Left hindlimb (tissue), 1 donor: ENCODE results near the gene TCFL5.

Experiments
- DNase-seq: peaks from one replicate; pipeline ENCODE4 v3.0.0-alpha.2; 2018

TCFL5 gene

DNA sequence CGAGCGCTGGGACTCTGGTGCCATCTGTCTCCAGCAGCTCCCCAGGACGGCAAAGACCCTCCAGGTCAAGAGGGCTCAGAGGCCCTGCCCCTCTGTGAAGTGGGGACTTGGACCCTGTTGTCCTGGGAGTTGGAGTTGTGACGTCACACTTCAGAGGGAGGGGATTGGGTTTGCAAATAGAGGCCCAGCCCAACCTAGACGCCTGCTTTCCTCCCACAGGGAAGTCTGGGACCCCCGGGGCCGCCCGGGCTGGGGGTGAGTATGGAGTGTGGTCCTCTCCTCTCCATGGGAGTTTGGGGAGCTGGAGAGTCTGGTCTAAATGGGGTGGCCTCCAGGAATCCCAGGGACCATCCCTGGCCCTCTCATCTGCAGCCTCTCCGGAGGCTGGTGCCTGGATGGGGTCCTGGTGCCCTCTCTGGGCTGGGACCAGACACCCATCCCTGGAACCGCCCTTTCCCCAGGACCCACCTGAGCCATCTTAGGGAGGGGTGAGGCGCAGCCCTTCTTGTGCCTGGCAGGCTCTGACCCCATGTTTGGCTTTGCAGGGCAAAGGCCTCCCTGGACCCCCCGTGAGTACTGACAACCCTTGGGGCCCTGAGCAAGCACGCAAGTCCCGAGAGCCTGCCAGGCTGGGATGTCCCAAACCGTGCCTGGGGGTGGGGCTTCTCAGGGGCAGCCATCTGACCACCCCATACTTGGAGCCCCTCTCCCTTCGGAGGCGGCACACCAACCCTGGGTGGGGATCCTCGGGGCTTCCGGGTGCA lies 40.5 kb downstream of the TCFL5 start:
- no peak for DNase-seq

GRCh38 chr20:62820208-62820961 lies 41.2 kb downstream of the TCFL5 start:
- DNase-seq, result no peak

DNA sequence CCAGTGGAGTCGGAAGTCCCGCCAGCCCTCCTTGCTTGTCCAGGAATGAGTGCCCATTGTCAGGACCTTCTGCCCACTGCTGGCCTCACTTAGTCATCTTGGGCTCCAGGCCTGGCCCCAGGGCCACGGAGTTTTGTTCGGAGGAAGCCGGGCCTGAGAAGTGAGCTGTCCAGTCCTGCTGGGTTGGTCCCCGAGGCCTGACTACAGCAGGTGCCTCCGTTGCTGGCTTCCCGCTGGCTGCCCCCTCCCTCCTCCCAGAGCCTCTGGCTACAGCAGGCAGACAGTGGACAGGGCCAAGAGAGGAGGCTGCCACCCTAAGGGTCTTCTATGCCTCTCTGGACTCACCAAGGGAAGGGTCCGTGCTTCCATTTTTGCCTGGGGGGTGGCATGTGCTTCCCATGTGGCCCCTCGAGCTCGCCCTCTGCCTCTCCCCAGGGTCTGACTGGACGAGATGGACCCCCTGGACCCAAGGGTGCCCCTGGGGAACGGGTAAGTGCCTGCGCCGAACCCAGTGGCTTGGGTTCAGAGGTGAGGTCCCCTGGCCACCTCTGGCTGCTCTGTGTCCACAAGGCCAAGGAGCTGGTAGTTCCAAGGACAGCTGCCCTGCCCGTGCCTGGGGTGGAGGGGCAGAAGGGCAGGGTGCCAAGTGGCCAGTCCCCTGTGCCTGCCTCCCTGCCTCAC lies 42.0 kb downstream of the TCFL5 start:
- DNase-seq, result no peak

DNA sequence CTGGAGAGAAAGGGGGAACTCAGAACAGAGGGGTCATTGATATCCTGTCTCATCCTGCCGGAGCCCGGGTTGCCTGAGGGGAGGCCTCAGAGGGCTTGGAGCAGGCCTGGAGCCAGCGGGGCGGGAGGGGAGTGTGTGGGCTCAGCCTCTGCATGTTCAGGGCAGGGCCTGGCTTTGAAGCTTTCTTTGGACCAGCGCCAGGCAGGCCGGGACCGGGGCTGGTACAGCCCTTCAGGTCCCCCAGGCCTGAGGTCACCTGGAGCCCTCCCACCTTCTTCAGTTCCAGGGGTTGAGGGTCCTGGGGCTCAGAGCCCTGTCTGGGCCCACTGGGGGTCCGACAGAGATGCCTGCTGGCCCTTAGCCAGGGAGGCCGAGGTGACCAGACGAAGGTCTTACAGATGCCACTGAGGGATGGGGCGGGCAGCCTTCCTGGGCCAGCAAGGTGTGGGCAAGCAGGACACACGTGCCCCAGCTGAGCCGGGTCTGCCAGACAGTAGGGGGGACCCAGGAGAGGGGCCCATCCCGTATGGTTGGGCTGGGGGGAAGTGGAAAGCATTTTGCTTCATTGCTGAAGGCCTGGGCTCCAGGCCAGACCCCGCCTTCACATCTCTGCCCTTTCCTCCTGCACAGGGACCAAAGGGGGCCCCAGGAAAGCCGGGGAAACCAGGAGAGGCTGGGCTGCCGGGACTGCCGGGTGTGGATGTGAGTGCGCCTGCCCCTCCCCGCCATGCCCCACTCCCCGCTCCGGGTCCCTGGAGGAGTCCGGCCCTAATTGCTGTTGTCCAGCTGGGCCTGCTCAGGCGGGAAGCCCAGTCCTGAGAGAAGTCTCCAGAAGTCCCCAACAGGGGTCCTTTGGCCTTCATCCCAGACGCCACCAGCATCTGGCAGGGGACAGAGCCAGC lies 42.8 kb downstream of the TCFL5 start:
- DNase-seq, result peak; percentile 88

- DNase-seq, result no peak
Observed at GRCh38 chr20:62817975-62818591, 43.5 kb downstream of the TCFL5 start.

DNA sequence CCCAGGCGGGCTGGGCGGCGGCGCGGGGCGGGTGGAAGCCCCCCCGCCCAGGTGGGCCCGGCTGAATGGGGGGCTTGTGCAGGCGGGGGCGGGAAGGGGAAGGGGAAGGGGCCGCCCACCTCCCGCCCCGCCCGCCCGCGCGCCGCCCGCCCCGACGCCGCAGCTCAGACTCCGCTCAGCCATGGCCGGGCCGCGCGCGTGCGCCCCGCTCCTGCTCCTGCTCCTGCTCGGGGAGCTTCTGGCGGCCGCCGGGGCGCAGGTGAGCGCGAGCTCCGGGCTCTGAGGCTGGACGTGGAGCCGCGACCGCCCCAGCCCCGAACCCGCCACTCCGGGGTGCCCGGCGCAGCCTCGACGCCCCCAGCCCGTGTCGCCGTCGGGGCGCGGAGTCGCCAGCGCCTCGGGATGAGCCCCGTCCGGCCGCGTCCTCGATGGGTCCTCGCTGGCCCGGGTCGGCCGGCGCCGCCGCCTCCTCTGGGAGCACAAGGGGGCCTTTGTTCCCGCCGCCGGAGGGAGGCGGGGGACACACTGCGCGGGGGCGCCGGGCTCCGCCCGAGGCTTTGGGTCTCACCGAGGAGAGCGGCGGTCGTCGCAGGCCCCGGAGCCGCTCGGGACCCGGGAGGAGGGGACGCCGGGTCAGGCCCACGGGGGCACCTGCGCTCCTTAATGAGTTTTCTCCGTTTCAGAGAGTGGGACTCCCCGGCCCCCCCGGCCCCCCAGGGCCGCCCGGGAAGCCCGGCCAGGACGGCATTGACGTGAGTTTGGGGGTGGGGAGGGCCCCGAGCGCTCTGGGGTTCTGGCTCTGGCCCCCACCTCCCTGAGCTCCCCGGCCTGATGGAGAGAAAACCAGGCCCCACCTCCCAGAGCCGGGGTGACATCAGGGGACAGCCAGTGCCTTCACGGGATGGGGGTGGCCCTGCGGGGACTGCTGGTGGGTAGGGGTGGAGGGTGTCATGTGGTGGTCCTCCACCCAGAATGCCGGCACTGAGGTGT lies 44.4 kb downstream of the TCFL5 start, which contains the start of gene COL9A3:
Gene COL9A3 (plus strand): TSS at position 167 of the 990 bp plus-strand sequence. CDS start 15 bp downstream, at position 182.
- no peak for DNase-seq

- DNase-seq, result no peak
Observed at GRCh38 chr20:62816031-62816883, 45.4 kb downstream of the TCFL5 start.

GRCh38 chr20:62815066-62815991 lies 46.3 kb downstream of the TCFL5 start:
- DNase-seq, result peak; percentile 71

DNA sequence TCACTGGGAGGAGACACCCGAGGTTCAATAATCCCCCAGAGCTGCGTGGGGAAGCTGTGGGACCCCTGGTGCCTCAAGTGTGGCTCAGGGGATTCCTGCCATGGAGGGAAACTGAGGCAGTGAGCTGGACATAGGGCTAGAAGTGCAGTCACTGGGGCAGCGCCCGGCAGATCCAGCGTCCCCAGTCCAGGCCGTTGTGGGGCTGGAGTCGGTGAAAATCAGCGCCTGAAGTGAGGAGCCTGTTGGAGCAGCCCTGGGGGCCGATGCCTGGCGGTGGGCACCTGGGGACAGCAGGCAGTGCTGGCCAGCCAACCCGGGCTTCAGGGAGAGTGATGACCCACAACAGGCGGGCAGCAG lies 46.9 kb downstream of the TCFL5 start:
- no peak for DNase-seq

DNA sequence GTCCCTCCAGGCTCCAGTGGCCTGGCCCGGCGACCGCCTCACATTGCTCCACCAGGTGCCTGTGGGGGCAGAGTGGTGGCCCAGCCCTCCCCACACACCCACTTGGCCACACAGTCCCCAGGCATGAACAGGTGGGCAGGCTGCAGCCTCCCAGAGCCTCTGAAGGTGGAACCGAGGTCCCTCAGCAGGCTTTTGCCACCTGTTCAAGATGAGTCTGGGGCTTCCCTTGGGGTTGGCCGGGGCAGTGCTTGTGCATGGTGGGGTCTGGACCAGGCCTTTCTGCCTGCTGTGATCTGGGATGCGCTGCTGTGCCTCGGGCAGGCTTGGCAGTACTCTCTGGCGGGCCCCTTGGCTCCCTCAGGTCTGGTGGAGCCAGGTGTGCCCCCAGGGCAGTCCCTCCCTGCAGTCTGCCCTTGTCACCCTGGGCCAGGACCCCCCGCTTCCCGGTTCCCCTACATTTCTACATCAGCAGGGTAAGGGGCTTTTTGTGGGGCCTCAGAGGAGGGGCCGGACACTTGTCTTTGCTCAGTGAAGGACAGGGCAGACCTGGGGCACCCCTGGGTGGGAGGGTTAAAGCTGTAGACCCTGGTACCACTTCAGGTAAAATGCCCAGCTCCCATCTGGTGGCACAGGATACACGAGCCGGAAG lies 47.4 kb downstream of the TCFL5 start:
- no peak for DNase-seq

- DNase-seq, result no peak
Observed at GRCh38 chr20:62813588-62813987, 48.0 kb downstream of the TCFL5 start.

DNA sequence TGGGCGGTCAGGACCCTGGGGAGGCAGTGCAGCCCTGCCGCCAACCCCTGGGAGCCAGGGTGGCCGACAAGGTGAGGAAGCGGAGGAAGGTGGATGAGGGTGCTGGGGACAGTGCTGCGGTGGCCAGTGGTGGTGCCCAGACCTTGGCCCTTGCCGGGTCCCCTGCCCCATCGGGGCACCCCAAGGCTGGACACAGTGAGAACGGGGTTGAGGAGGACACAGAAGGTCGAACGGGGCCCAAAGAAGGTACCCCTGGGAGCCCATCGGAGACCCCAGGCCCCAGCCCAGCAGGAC lies 48.8 kb downstream of the TCFL5 start:
- DNase-seq, result no peak

DNA sequence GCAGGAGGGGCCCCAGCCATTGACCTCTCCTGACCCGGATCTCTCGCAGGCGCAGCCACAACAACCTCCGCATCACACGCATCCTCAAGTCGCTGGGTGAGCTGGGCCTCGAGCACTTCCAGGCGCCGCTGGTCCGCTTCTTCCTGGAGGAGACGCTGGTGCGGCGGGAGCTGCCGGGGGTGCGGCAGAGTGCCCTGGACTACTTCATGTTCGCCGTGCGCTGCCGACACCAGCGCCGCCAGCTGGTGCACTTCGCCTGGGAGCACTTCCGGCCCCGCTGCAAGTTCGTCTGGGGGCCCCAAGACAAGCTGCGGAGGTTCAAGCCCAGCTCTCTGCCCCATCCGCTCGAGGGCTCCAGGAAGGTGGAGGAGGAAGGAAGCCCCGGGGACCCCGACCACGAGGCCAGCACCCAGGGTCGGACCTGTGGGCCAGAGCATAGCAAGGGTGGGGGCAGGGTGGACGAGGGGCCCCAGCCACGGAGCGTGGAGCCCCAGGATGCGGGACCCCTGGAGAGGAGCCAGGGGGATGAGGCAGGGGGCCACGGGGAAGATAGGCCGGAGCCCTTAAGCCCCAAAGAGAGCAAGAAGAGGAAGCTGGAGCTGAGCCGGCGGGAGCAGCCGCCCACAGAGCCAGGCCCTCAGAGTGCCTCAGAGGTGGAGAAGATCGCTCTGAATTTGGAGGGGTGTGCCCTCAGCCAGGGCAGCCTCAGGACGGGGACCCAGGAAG lies 49.3 kb downstream of the TCFL5 start:
- no peak for DNase-seq

DNA sequence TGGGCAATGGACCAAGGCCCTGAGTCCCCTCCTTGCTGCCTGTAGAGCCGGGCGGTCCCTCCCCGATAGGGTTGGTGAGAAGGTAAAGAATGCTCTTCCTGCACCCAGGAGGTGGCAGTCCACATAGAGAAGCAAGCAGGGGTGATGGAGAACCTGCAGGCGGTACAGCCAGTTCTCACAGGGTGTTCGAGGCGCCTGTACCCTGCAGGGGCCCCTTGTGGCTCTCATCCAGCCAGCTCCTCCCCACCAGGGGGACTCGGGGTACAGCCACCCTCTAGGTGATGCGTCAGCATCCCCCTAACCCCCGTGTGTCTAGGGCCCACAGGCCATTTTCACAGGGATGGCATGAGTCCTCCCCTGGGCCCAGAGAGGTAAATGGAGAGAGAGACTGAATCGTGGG lies 49.9 kb downstream of the TCFL5 start:
- DNase-seq, result no peak

GRCh38 chr20:62811320-62811719 lies 50.3 kb downstream of the TCFL5 start:
- DNase-seq, result no peak

DNA sequence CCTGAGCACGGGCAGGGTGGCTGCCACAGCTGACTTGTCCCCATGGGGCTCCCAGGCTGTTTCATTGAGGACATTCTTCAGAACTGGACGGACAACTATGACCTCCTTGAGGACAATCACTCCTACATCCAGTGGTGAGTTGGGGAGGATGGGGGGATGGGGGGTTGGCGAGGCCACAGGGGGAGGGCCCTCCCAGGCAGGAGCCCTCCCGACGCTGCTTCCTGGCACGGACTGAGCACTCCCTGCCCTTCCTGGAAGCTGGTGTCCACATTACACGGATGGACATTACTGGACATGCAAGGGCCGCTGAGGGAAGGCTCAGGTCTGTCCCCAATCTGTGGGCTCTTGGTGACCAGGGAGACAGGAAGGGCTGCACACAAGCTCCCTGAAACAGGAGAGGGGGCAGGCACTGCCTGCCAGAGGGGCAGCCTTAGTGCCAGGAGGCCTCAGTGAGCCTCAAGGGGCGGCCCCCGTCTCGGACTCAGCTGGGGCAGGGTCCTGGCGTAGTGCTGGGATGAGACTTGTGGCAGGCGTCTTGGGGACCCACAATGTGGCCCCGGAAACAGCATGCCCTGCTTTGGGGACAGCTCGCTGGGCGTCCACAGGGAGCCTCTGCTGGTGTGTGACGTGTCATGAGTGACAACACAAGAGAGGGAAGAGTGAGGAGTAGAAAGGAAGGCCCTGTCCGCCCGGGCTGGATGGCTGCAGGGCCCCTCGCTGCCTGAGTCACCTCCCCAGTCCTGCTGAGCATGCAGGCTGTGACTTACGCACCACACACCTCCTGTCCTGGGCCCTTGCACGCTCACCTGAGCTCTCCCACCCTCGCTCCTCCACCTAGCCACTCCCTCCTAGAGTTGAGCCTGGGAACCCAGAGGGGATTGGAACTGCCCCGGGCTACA lies 51.8 kb downstream of the TCFL5 start:
- DNase-seq, result no peak
